GM19023 (cell line): ENCODE results near the gene CYBA.
"Not testable (repeated sequence)": the region's sequence is repeated elsewhere in the genome, so short reads cannot be mapped to it uniquely, and the experiment has no call there.

Experiments used
- ATAC-seq: cut with Tn5 transposase; IDR thresholded peaks from one replicate; pipeline ENCODE4 v1.9.1; 2021; ENCODE audit warnings: mild to moderate bottlenecking, moderate library complexity; ENCODE audit not compliant: unreplicated experiment

CYBA gene

DNA sequence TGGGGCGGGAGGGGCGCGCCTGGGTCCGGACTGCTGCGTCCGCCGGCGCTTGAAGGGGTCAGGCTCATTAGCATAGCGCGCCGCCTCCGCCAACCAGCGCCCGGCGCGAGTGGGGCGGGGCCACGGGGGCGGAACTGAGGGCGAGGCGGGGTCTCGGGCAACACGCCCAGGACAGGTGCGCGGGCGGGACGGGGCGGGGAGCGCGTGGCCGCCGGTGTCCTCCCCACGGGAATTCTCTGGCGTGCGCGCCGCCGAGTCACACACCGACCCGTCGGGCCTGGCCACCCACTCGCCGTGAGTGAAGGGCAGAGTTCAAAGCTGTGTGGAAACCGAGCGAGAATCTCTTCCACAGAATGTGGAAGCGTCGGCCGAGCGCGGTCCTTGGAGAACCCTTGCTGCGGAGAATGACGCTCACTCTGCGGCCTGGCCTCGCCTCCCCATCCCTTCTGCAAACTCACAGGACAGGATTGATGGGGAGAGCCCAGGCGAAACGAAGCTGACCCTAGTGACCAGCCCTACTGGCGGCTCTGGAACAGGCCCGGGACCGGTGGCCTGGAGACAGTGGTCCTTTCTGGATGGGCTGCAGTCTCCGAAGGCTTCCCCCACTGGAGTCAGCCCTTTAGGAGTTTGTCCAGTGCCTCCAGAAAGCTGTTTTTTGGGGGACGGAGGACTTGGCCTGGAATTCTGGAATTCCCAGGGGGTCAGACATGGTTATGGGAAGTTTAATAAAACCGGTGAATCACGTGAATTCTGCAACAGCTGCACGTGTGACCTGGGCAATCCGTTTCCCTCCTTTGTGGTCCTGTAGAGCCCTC, 35.8 kb upstream of the CYBA start, which contains the start of gene SNAI3:
SNAI3 (minus strand) TSS at position 69 of the 815 bp plus-strand sequence. CDS start 101 bp downstream, outside the sequence.
- peak; percentile 69 for ATAC-seq

DNA sequence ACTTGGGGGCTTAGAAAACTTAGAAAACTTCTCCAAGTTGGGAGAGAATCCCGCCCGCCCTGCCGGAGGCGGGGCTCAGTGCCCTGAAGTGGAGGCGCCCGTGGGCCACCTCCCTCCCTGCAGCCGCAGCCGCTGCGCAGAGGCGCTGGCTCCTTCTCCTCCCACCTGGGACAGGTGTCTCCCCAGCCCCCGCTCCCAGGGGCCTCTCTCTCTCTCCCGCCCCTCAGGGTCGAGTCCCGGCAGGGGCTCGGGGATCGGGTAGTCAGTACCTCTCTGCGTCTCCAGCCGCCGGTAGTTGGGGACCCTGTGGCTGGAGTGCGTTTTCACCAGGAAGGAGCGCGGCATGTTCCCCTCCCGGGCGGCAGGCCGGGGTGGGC, 35.2 kb upstream of the CYBA start:
- peak; percentile 14 for ATAC-seq

DNA sequence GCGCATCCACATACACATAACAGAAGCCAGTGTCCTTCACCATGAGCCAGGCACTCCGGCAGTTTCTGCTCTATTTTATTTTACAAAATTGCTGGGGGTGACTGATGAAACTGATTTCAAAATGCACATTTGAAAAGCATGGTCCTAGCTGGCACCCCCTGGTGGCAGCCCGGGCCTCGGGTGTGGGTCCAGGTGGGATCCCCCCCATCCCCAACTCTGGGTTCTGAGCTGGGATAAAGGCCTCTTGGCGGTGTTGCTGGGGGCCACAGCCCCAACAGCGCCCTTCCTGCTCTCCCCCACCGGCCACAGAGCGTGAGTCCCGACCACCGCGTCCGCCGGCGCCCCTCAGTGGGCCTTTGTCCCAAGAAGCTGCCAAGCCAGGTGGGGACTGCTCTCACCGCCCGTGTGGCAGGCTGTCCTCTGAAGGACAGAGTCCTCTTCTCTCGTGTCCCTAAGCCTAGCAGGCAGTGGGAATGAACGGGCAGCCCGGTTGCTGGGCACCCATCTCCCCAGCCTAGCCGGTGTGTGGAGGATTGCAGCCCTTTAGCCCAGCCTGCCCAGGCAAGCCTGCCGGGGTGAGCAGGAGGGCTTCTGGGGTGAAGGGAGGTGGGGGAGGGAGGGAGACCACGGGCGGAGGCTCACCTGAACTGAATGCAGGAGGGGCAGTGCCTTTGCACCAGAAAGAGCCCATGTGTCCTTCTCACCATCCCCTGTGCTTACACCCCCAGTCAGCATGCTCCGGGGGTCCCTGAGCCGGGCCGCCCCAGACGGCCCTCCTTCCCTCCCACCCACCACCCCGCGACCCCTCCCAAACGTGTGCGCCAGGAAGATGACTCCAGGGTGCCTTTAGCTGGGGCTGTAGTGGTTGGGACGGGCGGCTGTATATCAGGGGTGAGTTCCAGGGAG, 34.6 kb upstream of the CYBA start:
- no peak for ATAC-seq

DNA sequence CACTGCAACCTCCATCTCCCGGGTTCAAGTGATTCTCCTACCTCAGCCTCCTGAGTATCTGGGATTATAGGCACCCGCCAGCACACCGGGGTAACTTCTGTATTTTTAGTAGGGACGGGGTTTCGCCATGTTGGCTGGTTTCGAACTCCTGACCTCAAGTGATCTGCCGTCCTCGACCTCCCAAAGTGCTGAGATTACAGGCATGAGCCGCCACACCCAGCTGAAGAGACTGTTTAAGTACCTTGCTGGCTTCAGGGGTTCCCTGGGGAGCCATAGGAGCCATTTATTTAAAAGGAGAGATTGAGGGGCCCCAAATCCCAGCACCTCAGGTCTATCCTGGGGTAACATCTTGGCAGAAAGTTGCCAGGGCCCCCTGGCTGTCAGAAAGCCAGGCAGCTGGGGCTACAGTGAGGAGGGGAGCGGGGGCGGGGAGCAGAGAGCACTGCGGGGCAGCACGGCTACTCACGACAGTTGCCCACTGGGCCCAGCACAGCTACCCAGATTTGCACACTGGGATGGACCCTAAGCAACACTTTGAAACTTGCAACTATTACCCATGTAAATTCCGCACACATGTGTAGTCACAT, 33.8 kb upstream of the CYBA start:
- no peak for ATAC-seq

DNA sequence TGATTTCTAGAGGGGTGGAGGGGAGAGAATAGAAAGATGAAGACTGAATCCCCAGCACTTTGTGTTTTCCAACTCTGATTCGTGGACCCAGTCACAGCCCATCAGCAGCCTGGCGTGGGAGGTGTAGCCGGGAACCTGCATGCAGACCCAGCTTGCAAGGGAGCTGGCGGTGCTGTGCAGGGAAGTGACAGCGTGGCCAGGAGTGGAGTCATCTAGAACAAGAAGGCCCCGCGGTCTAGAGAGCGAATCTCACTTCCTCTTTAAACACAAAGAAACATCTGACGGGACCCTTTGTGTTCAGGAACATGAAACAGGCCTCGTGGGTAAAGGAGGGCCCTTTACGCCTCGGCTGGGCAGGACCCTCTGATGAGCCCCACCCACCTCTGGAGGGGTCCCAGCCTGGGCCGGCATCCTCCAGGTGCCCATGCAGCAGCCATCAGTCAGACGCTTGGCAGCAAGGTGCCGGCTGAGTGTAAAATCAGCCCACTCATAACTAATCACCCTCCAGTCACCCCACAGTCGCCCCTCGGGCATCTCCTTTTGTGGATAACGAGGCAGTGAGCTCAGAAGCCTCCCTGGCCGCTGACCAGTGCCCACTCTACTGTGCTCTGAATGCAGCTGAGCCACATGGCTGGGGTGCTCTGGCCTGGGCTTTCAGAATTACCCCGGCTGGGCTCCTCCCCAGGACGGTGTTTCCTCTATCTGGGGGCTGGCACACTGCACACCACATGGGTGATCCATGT, 31.0 kb upstream of the CYBA start:
- ATAC-seq: peak; percentile 66

DNA sequence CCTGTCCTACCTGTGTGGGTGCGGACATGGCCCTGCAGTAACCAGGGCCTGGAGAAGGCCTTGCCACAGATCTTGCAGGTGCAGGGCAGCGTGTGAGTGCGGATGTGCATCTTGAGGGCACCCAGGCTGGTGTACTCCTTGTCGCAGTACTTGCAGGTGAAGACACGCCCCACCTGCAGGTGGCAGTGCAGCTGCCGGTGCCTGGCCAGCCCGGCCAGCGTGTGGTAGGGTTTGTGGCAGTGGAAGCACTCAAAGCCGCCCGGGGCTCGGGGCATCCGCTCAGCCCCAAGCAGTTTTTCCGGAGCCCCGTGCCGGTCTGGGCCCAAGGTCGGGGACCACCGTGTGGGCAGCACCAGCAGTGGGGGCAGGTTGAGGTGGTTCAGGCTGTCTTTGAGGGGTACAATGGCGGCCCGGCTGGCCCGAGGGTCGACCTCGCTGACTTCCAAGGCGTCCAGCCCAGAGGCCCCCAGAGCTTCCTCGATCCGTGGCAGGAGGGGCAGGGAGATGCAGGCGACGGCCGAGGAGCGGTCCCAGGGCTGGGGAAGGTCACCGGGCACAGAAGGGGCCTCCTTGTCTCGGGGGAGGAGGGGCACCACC, 30.3 kb upstream of the CYBA start:
- no peak for ATAC-seq

DNA sequence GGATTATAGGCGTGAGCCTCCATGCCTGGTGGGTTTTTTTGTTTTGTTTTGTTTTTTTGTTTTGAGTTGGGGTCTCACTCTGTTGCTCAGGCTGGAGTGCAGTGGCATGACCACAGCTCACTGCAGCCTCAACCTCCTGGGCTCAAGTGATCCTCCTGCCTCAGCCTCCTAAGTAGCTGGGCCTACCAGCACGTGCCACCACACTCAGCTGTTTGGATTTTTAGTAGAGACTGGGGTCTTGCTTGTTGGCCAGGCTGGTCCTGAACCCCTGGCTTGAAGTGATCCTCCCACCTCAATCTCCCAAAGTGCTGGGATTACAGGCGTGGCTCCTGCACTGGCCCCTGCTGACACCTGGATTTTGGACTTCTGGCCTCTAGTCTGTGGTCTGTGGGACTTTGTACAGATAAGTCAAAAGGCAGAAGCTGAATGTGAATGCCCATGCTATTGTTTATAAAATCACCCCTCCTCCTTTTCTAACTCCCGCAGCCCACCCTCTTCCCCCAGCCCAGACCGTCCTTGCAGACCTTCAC, 29.8 kb upstream of the CYBA start:
- no peak for ATAC-seq

DNA sequence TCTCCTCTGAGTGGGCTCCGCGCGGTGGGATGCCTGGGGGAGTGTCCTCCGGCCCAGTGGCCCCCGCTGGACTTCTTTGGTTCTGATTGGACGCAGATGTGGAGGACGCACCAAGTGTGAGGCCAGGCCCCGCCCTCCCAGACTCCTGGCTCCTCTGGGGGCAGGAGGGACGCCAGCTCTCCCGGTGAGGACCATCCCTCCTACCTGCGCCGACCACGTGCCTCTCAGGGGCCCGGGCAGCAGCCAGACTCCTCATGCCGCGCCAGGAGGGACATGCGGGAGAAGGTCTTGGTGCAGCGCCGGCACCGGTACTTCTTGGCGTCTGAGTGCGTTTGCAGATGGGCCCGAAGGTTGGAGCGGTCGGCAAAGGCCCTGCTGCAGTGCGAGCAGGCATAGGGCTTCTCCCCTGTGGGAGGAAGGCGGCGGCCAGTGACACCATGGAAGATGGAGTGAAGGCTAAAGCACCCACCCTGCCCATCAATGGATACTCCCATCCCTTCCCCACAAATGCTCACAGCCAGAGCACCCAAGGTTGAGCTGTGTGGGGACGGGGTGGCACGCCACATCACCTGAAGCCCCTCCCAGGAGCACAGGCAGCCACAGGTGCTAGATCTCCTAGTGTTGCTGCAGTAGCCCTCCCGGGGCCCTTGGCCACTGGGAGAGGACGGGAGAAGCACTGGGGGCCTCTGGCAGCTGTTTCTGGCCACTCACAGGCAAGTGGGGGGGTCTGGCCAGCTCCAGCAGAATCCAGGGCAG, 27.5 kb upstream of the CYBA start:
- ATAC-seq: no peak

DNA sequence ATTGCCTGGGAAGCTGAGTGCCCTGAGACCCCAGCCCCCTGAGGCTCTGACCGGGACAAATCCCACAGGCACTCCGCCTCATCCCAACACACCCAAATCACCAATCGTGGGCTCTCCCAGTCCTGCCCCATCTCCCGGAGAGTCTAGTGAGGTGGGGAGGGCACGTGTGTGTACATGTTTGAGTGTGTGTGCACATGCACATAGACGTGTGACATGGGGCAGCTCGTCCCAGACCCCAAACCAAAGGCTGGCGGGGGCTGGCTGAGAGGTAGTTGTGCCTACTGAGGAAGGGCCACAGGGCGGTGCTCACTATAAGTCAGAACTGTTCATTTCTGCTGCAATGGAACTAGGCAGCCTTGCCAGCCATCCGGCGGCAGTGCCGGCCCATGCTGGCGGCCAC, 26.9 kb upstream of the CYBA start:
- ATAC-seq: no peak

DNA sequence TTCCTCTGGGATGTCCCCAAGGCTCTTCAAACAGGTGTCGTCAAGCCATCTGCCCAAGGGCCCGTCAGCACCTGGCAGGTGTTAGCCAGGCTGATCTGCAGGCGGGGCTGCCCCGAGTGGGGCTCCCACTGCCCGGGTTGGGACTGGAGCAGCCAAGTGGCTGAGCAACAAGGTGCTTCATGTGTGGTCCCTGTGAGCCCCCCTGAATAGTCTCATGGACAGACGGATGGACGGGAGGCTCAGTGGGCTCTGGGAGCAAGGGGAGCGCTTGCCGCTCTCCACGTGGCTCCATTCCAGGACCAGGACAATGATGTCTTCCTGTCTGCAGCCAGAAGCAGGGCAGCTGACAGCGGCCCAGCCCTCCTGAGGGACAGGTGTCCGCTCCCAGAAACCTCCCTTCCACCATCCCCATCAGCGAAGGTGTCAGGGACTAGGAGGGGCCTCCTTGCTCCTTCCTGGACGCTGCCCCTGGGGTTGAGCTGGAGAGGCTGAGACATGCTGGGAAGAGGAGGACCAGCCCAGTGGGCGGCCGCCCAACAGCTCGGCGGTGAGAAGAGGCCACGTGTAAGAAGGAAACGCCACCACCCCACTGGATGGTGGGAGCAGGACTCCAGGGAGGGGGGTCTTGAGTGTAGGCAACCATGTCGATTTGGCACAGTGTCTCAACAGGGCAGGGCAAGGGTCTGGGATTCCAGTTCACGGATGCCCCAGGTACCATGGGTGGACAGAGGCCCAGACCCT, 25.8 kb upstream of the CYBA start:
- ATAC-seq: no peak

DNA sequence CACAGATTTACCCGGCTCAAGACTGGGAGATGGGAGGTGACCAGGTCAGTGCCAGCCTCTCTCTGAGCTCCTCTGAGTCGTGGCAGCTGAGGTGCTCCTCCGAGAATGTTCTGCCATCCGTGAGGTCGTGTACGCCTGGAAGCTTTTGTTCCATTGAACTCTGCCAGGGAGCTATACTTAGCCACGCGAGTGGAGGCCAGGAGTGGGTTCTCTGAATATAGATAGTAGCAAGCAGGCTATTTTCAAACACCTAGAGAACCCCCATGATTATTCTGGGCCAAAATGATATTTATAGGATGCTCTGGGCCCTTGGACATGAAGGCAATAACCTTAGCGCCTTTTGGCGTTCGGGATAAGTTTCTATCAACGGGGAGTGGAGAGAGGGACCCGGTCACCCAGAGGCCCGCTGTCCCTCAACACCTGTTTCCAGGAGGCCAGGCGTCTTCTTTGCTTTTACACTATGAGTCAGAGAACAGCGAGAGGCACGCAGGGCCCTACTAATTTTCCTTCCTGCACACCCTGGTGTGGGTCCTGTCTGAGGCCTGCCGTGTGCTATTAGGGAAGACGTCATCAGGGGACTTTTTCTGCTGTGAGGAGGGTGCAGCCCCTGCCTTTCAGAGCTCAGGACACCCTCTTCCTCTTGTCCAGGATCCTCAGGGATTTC, 23.0 kb upstream of the CYBA start:
- no peak for ATAC-seq

DNA sequence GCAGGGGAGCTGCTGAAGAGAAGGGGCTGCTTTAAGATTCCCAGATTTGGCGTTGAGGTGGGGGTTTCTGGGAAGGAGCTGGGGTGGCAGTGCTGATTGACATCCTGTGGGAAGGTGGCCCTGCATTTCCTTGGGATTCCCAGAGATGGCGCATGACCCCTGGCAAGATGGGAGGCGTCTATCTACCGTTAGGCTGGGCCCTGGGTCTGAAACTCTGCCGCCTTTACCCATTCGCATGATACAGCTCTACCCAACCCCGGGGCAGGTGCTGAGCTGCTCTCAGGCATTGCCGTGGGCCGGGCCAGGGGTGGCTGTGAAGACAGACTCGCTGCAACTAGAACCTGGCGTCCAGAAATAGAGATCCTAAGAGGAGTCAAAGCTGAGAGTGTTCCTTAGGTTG, 21.9 kb upstream of the CYBA start:
- ATAC-seq: no peak

DNA sequence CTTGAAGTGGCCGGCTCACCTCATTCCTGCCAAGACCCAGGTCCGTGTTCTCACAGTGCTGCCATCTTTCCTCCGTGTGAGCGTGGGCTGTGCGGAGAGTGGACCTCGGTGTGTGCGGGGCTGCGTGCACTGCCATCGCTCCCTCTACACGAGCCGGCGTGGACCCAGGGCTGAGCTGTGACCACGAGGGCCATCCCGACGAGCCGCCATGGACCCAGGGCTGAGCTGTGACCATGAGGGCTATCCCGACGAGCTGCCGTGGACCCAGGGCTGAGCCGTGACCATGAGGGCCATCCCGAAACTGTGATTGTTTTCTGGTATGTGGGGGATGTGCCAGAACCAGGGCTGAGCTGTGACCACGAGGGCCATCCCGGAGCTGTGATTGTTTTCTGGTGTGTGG, 21.0 kb upstream of the CYBA start:
- ATAC-seq: no peak

DNA sequence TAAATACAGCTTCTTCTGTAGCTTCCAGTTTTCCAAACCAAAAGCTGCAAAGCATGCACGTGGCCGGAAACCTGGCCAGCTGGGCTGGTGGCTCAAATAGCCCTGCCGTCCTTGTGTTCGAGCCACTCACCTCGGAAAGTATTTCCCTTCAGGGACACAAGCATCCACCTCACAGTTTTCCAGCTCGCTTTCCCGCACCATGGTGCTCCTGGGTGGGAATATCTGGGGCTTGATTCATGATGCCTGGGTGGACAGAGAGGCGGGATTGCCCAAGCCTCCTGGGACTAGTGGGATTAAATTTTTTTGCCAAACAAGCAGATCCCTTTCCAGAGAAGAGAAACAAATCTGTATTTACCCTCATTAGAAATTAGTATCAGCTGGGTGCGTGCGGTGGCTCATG, 19.1 kb upstream of the CYBA start:
- ATAC-seq: no peak

DNA sequence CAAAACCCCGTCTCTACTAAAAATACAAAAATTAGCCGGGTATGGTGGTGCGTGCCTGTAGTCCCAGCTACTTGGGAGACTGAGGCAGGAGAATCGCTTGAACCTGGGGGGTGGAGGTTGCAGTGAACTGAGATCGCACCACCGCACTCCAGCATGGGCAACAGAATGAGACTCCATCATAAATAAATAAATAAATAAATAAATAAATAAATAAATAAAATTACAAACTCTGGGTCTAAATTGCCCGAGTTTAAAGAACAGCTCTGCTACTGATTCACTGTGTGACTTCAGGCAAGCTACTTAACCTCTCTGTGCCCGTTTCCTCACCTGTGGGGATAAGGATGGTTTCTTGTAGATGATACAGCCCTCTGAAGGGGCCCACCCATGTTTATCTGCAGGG, 18.6 kb upstream of the CYBA start:
- ATAC-seq: not testable (repeated sequence)

DNA sequence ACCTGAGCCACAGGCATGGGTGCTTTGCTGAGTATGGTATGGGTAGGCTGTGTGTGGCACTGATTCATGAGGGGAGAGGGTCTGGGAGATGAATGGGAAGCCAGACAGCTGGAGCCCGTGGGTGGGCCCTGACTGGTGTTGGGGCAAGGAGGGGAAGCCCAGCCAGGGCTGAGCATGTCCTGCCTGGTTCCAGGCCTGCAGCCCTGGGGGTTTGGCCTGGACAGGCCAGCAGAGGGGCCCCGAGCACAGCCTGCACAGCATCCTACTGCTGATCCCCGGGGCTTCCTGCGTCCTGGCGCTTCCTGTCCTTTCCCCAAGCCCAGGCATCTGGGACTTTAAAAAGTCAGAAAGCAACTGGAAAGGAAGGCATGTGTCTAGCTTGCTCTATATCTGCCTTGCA, 16.6 kb upstream of the CYBA start:
- ATAC-seq: no peak

DNA sequence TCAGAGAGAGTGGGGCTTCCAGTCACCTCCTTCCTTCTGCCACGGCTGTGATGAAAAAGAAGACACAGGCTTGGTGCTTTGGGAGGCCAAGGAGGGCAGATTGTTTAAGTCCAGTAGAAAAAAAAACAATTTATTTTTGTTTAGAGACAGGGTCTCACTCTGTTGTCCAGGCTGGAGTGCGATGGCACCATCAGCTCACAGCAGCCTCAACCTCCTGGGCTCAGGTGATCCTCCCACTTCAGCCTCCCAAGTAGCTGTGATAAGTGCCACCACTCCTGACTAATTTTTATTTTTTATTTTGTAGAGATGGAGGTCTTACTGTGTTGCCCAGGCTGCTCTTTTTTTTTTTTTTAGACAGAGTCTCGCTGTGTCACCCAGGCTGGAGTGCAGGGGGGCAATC, 14.7 kb upstream of the CYBA start:
- ATAC-seq: no peak

DNA sequence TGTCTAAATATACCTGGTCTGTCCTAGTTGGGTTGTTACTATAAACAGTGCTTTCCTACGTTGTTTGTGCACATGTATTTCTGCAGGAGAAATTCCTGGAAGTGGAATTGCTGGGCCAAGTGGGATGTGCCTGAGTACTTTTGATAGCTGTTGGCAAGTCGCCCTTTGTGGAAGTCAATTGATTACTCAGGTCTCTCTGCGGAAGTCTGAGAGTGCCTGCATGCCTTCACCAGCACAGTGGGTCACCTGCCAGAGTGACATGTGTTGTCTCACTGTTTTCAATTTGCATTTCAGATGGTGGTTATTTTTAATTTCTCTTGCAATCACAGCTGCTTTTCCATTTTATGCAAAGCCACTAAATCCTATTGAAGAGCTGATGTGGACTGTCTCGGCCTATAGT, 14.3 kb upstream of the CYBA start:
- ATAC-seq: no peak
